RCC 7860 (cell line): ENCODE measurements around the gene ENGASE.

Experiments
- DNase-seq: peaks from one replicate; pipeline ENCODE4 v3.0.0-alpha.2; 2015; ENCODE audit warnings: low spot score
- FAIRE-seq: peaks from 2 replicates; lab custom pipeline; 2012; peaks lifted over from hg19 to GRCh38; lab: Jason Lieb, UNC

Gene ENGASE

DNA sequence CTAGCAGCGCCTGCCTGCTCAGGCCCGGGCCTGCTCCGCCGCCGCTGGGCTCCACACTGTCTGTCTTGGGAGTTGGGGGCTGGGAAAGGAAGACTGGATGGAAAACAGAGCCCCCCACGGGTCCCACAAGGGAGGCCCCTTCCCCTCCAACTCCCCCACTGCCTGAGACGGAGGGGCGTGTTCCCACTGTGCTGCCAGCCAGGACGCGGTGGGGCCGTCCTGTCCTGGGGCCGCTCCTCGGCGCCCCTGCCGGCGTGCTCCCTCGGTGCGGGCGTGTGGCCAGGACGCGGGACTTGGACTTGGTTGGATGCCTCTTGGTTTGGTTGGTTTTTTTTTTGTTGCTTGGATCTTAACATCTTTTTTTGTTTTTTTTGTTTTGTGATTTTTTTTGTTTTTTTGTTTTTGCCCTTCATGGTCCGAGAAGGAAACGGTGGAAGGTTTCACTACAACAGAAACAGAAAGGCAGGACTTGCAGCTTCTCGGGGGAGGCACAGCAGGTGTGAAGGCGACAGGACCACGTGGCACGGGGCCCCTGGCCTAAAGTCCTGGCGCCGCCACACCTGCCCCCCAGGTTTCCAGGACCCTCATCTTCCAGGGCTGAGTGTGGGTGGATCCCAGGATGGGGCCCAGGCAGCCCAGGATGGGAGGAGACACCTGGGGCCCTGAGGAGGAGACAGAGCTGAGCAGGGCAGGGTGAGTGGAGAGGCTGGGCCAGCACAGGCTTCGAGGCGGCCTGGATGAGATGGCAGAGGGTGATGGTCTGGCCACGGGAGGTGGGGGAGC lies 16.0 kb downstream of the ENGASE start:
- no peak for FAIRE-seq
- no peak for DNase-seq

DNA sequence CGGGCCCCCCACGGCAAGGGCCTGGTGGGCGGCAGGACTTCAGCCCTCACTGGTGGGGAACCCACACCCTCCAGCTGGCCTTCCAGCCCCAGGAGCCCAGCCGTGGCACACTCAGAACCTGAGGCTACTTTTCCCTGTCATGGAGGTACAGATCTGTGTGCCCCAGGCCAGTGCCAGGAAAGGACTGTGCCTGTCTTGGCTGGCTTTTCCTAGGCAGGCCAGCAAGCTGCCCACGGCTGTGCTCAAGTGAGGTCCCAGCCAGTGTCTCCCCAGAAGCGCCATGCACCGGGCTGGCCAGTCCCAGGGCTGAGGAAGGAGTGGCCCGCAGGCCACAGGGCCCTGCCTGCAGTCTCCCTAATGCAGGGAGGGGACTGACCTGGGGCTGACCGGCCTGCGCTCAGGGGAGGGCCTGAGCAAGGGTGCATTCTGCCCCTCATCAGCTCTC lies 16.6 kb downstream of the ENGASE start:
- FAIRE-seq (no peak), DNase-seq (no peak)

DNA sequence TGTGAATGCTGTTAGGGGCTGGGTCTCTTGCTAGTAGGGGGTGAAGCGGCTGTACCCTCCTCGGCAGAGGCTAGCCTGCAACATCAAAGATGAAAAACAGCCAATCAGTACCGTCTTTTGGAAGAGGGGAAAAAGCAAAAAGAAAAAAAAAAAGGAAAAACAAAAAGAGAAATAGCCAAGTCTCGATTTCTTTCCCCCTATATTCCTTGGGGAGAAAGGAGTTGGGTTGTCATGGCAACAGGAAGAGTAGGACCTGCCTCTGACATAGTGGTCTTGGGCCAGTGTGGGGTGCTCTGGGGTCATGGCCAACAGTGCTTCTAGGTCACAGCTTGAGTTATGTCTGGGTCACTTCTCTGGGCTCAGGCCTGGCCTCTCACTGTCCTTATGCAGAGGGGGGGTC lies 17.9 kb downstream of the ENGASE start:
- DNase-seq, result no peak
- no peak for FAIRE-seq

DNA sequence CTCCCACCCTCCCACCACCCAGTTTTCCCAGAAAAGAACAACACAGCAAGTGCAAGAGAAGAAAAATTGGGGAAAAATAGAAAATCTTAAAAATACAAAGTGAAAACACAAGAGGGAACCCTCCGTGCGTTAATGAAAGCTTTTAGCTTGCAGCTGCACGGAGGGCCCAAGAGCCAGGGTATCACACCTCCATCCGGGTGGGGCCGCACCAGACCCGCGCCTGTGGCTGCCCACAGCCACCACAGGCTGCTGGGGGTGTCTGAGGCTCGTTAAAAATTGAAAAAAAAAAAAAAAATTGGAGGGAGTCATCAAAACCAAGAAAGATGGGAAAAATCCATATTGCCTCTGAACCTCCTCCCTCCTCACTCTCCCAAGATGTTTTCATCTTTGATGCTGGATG lies 18.6 kb downstream of the ENGASE start:
- FAIRE-seq, result no peak

DNA sequence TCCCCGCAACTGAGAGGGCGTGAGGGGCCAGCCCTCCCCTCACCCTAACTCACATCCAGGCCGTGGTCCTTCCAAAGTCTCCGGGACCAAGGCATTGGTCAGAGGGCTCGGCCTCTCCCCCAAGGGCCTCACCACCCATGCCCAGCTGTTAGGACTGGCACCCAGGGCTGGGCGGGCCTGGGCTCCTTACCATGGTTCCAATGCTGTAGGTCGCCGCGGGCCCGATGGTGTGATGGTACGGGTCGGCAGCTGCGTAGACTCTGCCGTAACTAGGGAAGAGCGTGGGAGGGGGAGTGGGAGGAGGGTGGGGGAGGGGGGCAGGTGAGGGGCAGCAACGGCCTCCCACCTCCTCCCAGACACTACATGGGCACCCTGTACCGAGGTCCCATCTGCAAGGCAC lies 19.6 kb downstream of the ENGASE start:
- FAIRE-seq (no peak), DNase-seq (no peak)

More for the DNA sequence above, 18.6 kb downstream of the ENGASE start:
- no peak for DNase-seq

DNA sequence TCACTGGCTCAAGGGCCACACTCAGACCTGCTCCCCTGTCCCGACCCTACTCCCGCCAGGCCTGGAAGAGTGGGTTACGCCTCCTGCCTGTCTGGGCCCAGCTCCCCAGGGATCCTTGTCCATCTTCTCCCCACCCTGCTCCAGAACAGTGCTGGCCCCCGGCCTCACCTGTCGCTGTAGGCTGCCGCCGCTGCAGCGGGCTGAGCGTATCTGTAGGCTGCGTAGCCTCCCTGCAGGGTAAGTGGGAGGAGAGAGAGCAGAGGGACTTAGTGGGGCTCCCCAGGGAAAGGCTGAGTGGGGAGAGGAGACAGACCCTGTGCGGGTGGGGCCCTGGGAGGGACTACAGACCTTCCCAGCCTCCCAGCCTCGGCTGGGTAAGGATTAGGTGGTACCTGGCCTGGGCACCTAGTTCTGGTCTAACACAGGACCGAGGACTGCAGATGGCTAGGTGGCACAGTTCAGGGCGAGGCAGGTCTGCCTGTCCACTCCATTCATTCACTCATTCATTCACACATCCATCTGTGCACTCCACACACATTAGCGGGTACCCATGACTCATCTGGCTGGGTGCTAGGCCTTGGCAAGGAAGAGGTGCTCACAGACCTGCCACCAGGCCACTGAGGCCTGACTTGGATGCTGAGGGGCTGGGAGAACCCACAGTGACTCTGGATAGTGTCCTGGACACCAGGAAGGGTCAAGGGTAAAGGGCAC lies 20.9 kb downstream of the ENGASE start:
- no peak for FAIRE-seq
- no peak for DNase-seq

DNA sequence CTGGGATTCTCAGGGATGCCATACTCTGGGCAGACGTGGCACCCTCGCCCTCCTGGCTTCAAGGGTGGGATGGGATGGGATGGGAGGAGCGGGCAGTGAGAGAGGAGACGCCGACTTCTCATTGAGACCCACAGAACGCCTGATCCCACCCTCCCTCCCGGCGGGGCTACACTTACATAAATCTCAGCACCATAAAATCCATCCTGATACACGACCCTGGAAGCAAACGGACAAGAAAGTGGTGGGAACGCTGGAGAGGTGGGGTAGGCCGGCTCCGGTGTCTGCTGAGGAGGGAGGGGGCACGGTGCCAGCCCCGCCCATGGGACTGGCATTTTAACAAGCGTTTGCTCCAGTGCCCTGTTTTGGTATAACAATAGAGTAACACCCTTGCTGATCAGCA lies 21.9 kb downstream of the ENGASE start:
- no peak for DNase-seq
- no peak for FAIRE-seq

DNA sequence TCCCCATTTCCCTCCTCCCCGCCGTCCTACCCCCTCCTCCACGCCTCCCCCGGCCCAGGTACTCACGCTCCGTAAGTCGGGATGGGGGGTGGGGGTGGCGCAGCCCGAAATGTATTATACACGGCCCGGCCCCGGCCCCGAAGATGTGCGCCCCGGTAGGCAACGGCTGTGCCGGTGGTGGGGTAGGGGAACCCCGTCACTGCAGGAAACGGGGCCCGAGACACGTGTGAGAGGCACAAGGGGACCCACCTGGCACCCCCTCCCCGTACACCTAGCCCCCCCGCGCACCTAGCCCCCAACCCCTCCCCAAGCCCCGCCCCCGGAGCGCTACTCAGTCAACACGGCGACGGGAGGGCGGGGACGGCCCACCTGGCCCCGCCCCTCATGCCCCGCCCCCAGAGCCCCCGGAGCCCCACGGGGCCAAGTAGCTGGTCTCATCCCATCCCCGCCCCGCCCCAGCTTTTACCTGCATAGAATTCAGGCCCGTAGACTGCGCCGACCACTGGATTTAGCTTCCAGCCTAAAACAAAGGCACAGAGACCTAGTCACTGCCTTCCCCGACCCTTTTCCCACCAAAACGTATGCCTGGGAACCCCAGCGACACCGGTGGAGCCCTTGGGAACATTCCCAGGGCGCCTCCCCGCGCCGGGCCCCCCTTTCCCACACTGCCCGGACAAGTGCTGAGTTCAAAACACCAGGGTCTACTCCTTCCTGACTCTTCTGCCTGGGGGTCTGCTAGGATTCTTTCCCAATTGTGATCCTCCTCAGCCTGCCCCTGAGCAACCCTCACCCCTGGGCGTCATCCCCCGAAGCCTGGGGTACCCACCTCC lies 22.8 kb downstream of the ENGASE start:
- no peak for DNase-seq
- no peak for FAIRE-seq

DNA sequence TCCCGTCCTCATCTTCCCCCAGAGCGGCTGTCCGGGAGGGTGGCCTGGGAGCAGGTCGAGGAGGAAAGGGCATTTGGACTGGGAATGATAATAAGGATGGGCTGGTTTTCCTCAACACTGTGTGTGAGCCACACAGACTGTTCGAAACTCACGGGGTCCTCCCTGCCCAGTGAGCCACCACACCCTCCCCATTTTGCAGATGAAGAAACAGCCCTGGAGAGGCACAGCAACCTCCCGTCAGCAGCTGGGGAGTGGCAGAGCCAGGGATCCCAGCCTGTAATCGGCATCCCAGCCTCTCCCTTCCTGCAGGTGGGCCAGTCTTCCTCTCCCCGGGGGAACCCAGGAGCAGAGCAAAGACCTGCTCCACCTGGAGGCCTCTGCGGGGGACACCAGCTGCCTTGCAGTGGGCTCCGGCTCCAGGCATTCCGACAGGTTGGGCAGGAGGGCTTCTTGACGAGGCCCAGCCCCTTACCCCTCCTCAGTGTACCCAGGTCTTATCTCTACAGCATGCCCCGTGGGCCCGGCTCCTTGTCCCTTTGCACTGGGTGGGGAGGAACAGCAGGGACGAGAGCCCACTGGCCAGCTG lies 23.8 kb downstream of the ENGASE start:
- no peak for DNase-seq

DNA sequence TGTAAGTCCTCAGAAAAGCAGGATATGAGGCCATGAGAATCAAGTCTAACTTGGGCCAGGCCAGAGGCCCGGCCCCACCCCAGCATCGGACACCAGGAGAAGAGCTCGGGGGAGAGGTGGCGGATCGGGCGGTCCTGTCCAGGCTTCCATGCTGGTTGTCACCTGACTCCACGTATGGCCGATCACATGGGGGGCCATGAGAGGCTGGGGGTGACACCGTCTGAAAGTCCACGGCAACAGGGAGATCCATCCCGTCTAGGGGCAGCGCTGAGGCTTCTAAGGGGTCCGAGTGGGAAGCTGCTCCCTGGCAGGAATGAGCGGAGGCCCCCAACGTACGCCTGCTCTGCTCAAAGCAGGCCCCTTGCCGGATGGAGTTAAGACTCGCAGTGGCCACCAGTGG lies 25.8 kb downstream of the ENGASE start:
- FAIRE-seq, result no peak
- no peak for DNase-seq

More for the DNA sequence above, 23.8 kb downstream of the ENGASE start:
- FAIRE-seq, result no peak

DNA sequence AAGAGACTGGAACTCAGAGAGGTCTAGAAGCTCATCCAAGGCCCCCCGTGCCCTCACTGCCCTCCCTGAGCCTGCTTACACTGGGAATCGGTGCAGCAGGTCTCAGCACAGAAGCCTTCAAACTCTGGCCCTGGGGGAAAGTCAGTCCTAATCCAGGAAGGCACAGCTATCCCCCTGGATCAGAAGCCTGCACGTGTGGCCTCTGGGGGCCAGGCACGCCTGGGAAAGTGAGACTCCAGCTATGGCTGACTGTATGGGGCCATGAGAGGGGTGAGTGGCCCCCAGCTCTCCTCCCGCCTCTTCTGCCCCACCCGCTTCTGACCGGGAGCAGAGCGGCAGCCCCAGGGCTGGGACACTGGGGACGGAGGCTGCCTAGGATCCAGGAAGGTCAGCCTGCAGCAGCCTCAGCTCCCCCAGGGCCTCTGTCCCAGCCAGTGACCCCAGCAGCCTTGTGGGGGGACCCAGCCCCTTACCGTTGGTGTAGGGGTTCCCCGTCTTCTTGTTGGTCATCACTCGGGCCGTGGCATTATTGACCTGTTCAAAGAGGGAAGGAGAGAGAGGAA lies 26.6 kb downstream of the ENGASE start:
- FAIRE-seq (no peak), DNase-seq (no peak)

DNA sequence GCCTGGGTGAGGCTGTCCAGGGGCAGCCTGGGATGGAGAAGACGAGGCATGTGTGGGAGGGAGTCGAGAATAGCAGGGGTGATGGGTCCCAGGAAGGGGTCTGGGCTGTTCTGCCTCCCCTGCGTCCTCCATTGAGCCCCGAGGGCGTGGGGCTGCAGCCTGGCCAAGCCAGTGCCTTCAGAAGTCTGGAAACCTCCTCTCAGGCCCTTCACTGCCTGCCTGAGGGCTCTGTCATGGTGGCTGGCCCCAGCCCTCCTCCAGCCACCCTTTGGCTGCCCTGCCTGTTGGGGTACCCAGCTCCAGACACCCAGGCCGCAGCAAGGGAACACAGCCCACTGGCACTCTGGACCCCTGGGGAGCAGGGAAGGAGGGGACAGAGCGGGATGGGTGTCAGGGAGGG lies 27.6 kb downstream of the ENGASE start:
- FAIRE-seq (no peak), DNase-seq (no peak)

DNA sequence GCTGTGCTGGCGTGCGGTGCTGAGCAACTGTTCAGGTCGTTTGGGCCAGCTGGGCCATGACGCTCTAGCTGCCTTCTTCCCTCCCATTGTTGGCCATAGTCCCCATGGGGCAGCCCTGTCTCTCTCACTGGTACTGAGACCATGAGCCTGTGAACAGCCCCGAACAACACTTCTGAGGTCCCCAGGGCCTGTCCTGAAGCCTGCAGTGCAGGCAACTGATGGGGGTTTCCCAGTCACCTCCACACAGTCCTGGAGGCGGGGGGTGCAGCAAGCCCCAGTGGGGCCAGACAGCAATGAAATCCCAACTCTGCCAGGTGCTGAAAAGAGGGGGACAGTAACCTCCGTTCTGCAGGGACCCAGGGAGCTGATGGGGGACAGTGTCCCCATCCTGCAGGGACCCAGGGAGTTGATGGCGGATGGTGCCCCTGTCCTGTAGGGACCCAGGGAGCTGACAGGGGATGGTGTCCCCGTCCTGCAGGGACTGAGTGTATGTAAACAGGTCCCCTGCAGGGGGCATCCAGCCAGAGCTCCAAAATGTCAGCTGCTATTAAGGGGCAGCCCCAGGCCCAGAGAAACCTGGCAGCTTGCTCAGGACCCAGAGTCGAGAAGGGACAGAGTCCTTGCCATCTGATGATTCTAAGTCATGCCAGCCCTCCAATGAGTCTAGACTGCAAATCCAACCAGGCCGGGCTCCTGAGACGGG lies 30.4 kb downstream of the ENGASE start:
- FAIRE-seq, result no peak
- DNase-seq, result no peak

DNA sequence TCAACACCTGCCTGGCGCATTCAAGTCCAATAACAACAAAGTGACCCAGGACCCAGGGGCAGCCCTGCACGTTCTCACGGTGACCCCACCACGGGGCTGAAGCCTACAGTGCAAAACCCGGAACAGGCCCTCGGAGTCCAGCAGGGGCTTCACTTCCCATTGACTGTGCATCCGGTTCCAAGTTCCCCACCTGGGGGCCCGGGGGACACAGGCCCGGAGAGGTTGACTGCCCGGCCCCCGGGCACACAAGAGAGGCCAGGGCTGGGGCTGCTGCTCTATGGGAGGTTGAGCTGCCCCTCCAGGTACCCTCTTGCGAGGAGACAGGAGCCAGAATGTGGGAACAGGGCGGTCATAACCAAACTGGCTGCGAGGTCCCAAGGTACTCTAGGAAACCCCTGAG lies 31.3 kb downstream of the ENGASE start:
- no peak for DNase-seq
- FAIRE-seq, result no peak

DNA sequence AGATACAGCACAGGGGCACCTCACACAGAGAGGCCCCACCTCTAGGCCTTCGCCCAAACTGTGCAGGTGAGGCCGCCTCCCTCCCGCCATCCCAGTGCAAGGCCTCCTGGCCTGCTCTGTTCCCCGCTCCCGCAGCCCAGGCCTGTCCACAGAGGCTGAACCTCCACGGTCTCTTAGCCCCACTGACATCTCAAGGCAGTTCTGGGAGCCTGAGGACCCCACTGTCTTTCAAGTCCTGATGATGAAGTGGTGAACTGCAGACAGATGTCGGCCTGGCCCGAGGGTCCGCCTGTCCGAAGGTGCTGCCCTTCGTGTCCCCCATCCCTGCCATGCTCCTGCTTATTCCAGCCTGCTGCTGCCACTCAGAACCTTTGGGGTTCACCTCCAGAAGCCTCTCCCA lies 32.3 kb downstream of the ENGASE start:
- FAIRE-seq (no peak), DNase-seq (no peak)

DNA sequence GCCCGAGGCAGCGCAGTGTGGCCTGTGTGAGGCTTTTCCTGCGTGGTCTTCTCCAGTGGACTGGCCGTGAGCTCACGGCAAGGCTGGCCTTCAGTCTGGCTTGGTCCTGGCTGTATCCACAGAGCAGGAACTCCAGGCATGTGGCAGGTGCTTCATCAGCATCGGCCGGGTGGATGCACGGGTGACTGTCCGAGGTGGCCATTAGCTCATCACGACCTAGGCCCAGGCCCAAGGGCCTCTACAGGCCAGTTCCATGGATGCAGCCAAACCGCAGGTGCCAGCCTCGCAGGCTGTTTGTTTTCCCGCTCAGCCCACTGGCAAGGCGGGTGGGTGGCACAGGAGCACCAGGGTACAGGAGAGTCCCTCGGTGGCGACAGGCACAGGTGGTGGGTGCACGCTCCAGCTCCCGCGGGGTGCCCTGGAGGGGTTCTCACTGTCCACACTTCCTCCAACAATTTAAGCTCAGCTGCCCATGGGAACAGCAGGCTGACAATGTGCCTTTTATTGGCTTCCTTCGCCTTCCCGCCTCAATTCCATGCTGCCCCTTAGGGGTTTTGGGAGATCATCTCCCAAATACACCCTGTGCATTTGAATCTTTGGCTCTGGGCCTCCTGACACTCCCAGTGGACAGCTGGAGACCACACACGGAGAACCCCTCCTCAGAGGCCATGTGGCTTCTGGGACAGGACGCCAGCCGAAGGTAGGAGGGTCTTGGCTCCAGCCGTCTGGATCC lies 33.0 kb downstream of the ENGASE start:
- no peak for FAIRE-seq
- DNase-seq, result no peak

DNA sequence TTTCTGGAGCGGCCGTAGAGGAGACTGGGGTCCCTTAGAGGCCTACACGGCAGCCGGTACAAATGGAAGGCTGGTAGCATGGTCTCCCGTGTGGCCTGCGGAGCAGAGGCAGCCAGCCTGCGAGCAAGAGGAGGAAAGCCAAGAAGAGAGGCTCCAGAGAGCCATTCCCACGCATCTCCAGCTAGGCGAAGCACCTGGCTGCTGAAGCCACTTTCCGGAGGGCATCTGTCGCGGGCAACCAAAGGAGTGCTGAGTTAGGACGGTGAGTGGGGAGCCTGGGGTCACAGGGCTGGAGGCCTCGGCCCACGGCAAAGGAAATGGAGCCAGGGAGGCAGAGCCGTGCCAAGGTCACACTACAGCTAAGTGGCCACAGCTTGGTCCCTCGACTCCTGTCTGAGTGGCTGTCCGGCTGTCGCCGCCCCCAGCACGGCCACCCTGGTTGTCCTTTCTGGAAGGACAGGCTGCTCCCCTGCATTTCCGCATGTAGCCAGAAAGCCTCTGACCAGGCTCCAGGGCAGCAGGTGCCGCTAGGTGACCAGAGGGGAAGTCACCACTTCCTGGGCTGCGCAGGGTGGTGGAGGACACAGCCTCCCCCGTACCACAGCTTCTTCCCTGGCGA lies 33.7 kb downstream of the ENGASE start:
- FAIRE-seq (no peak), DNase-seq (no peak)

DNA sequence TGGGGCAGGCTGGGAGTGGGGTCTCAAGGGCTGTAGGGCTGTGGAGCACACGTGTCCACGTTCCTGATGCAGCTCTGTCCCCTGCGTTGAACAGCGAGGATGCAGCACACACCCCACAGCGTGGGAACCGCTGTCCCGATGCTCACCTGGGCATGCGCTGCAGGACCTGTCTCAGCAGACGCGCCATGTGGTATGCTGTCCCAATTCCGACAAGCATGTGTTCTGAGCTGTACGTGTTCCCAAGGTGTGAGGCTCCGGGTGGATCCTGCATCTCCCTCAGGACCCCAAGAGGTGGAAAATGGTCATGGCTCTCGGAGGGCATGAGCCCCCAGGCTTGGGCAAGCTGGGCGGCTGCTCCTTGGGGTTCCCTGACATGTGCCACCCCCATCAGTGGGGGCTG lies 34.2 kb downstream of the ENGASE start:
- no peak for FAIRE-seq

DNA sequence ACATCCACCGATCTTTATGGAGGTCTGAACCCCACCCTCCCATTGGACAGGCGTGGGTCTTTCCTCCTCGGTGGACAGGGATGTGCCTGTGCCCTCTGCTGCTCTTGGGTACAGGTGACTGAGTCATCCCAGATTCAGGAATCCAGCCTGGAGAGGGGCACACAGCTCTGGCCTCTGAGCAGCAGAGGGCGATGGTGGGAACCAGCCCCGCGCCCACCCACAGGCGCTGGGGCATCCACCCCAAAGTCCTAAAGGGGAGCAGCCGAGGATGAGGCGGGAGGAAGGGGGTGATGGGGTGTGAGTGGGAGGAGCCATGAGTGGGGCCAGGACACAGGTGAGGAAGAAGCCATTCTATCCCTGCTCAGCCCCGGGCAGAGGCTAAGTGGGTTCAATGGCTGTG lies 35.0 kb downstream of the ENGASE start:
- no peak for FAIRE-seq
- no peak for DNase-seq

More for the DNA sequence above, 34.2 kb downstream of the ENGASE start:
- no peak for DNase-seq
